GM21786 (cell line): ENCODE measurements around the gene TMEM145.
A peak's percentile ranks its signal among the peaks of the same experiment; 100 is the strongest.
"Not testable (repeated sequence)": the region's sequence is repeated elsewhere in the genome, so short reads cannot be mapped to it uniquely, and the experiment has no call there.

Experiments used
- ATAC-seq: cut with Tn5 transposase; IDR thresholded peaks from one replicate; pipeline ENCODE4 v1.9.1; 2021; ENCODE audit not compliant: unreplicated experiment

Gene TMEM145

GRCh38 chr19:42313096-42313839 is at the start of gene TMEM145:
TMEM145 (plus strand) TSS chr19:42313309; CDS start chr19:42313377, 68 bp downstream.
- ATAC-seq, result no peak

- not testable (repeated sequence) for ATAC-seq
These were observed 47.0 kb upstream of the TMEM145 start for GRCh38 chr19:42266105-42266504.

GRCh38 chr19:42266928-42267603 is 46.0 kb upstream of the TMEM145 start:
- ATAC-seq, result not testable (repeated sequence)

GRCh38 chr19:42267644-42268141 is 45.4 kb upstream of the TMEM145 start:
- ATAC-seq, result no peak

GRCh38 chr19:42268142-42268703 is 44.9 kb upstream of the TMEM145 start:
- ATAC-seq, result peak; percentile 41

GRCh38 chr19:42268704-42269477 is 44.2 kb upstream of the TMEM145 start, which contains the start of gene CIC:
CIC (plus strand) TSS chr19:42269252; CDS start chr19:42271784, 2,532 bp downstream.
- peak; percentile 81 for ATAC-seq

GRCh38 chr19:42269478-42270345 is 43.4 kb upstream of the TMEM145 start:
- no peak for ATAC-seq

GRCh38 chr19:42270346-42271044 is 42.6 kb upstream of the TMEM145 start:
- ATAC-seq, result no peak

GRCh38 chr19:42271045-42271419 is 42.1 kb upstream of the TMEM145 start:
- no peak for ATAC-seq

GRCh38 chr19:42271861-42272534 is 41.1 kb upstream of the TMEM145 start:
- ATAC-seq, result no peak

- no peak for ATAC-seq
These were observed 40.6 kb upstream of the TMEM145 start for GRCh38 chr19:42272535-42272897.

GRCh38 chr19:42272989-42273406 is 40.1 kb upstream of the TMEM145 start:
- no peak for ATAC-seq

GRCh38 chr19:42273407-42274064 is 39.6 kb upstream of the TMEM145 start:
- no peak for ATAC-seq

- no peak for ATAC-seq
These were observed 38.9 kb upstream of the TMEM145 start for GRCh38 chr19:42274065-42274682.

- ATAC-seq, result no peak
These were observed 38.0 kb upstream of the TMEM145 start for GRCh38 chr19:42275103-42275502.

GRCh38 chr19:42275517-42275916 is 37.6 kb upstream of the TMEM145 start:
- no peak for ATAC-seq

GRCh38 chr19:42276284-42276683 is 36.8 kb upstream of the TMEM145 start:
- no peak for ATAC-seq

GRCh38 chr19:42276821-42277220 is 36.3 kb upstream of the TMEM145 start:
- no peak for ATAC-seq
